IMR-90 (cell line): ENCODE results near the gene RPN2. TPM values are rescaled to one million over a fixed set of nuclear protein-coding genes. Genes with fewer than 3 reads are reported as not detected.
A peak's percentile ranks its signal among the peaks of the same experiment; 100 is the strongest.

Source experiments
- ATAC-seq: fragments of 200-7000 bp; cut with Tn5 transposase; 2 replicates; pipeline ENCODE4 v1.9.1; 2020; ENCODE audit warnings: low read depth, mild to moderate bottlenecking, moderate library complexity
- BruUV-seq: library from RNA; stranded (reverse); fragments of 400-500 nt; replicated peaks from 2 replicates; lab custom pipeline; 2021; lab: Mats Ljungman, UMichigan
- CTCF ChIA-PET: fragments of 300-600 bp; formaldehyde crosslinking; extraction: SDS; loops from one replicate; lab custom pipeline; 2021; ENCODE audit warnings: antibody characterized with exemption; lab: Yijun Ruan, JAX
- POLR2A ChIA-PET: fragments of 300-600 bp; sonication (Branson Sonifier 250); formaldehyde crosslinking; loops from one replicate; lab custom pipeline; 2022; ENCODE audit warnings: antibody characterized with exemption; ENCODE audit not compliant: unreplicated experiment; lab: Charles Lee
- DNase-seq: peaks from one replicate; pipeline ENCODE4 v3.0.0; 2013
- H2AFZ ChIP-seq: replicated peaks from 2 replicates; pipeline ENCODE3; 2013; ENCODE audit warnings: low read length, mild to moderate bottlenecking; ENCODE audit not compliant: poor library complexity
- H2AK5ac ChIP-seq: 2 replicates; pipeline ENCODE4 v1.6.1; 2013; ENCODE audit warnings: low read depth, low read length, inconsistent platforms
- H2AK9ac ChIP-seq: replicated peaks from 2 replicates; pipeline ENCODE3; 2013; ENCODE audit warnings: mild to moderate bottlenecking, low read depth, low read length, moderate library complexity; ENCODE audit not compliant: poor library complexity
- H2BK120ac ChIP-seq: 2 replicates; pipeline ENCODE4 v1.6.1; 2013; ENCODE audit warnings: low read depth, low read length, inconsistent platforms
- H2BK15ac ChIP-seq: 3 replicates; pipeline ENCODE4 v1.6.1; 2013; ENCODE audit warnings: low read depth, low read length, inconsistent platforms
- H2BK20ac ChIP-seq: 2 replicates; pipeline ENCODE4 v1.6.1; 2013; ENCODE audit warnings: low read depth, mild to moderate bottlenecking, inconsistent platforms, low read length, moderate library complexity
- H2BK5ac ChIP-seq: 2 replicates; pipeline ENCODE4 v1.6.1; 2013; ENCODE audit warnings: mild to moderate bottlenecking, low read depth, low read length, inconsistent platforms; ENCODE audit not compliant: poor library complexity, severe bottlenecking
- H3K14ac ChIP-seq: replicated peaks from 2 replicates; pipeline ENCODE4 v1.6.1; 2013; ENCODE audit warnings: low read depth, low read length, inconsistent platforms
- H3K18ac ChIP-seq: 2 replicates; pipeline ENCODE4 v1.6.1; 2013; ENCODE audit warnings: low read depth, low read length, control low read depth
- H3K23ac ChIP-seq: 2 replicates; pipeline ENCODE4 v1.6.1; 2013; ENCODE audit warnings: low read depth, low read length, inconsistent platforms
- H3K27ac ChIP-seq: 2 replicates; pipeline ENCODE4 v1.5.1; 2013; ENCODE audit warnings: mild to moderate bottlenecking, control low read depth, low read length; ENCODE audit not compliant: insufficient read depth
- H3K27me3 ChIP-seq: 2 replicates; pipeline ENCODE4 v1.6.1; 2013; ENCODE audit warnings: low read length; ENCODE audit not compliant: control insufficient read depth, insufficient read depth
- H3K36me3 ChIP-seq: 2 replicates; pipeline ENCODE4 v1.6.1; 2013; ENCODE audit warnings: low read length, mixed read lengths; ENCODE audit not compliant: control insufficient read depth, insufficient read depth
- H3K4ac ChIP-seq: 2 replicates; pipeline ENCODE4 v1.6.1; 2013; ENCODE audit warnings: low read depth, low read length, inconsistent platforms
- H3K4me1 ChIP-seq: 2 replicates; pipeline ENCODE4 v1.6.1; 2013; ENCODE audit warnings: low read length, mixed read lengths; ENCODE audit not compliant: control insufficient read depth, insufficient read depth
- H3K4me2 ChIP-seq: 2 replicates; pipeline ENCODE4 v1.6.1; 2013; ENCODE audit warnings: low read depth, mild to moderate bottlenecking, control low read depth, low read length, moderate library complexity
- H3K4me3 ChIP-seq: 2 replicates; pipeline ENCODE4 v1.5.1; 2013; ENCODE audit warnings: low read depth, mild to moderate bottlenecking, control low read depth, low read length, moderate library complexity; ENCODE audit not compliant: insufficient read depth
- H3K56ac ChIP-seq: 2 replicates; pipeline ENCODE4 v1.6.1; 2013; ENCODE audit warnings: low read length, inconsistent platforms; ENCODE audit not compliant: insufficient read depth; ENCODE audit errors: extremely low read depth
- H3K79me1 ChIP-seq, 2 experiments: 2 replicates each; pipeline ENCODE4 v1.6.1; 2013; ENCODE audit warnings: low read length in 2 of 2, inconsistent platforms in 1 of 2, low read depth in 1 of 2
- H3K9ac ChIP-seq: 2 replicates; pipeline ENCODE4 v1.6.1; 2013; ENCODE audit warnings: low read depth, low read length, control low read depth
- H3K9me1 ChIP-seq: 2 replicates; pipeline ENCODE4 v1.6.1; 2013; ENCODE audit warnings: low read length, inconsistent platforms; ENCODE audit not compliant: insufficient read depth
- H3K9me3 ChIP-seq: 2 replicates; pipeline ENCODE4 v1.6.1; 2013; ENCODE audit warnings: low read length; ENCODE audit not compliant: control insufficient read depth, insufficient read depth
- H4K20me1 ChIP-seq: 2 replicates; pipeline ENCODE4 v1.6.1; 2013; ENCODE audit warnings: low read length, inconsistent platforms; ENCODE audit not compliant: insufficient read depth
- H4K5ac ChIP-seq: 2 replicates; pipeline ENCODE4 v1.6.1; 2013; ENCODE audit warnings: mild to moderate bottlenecking, low read depth, low read length, control low read depth
- H4K8ac ChIP-seq, 2 experiments: 2 replicates each; pipeline ENCODE4 v1.6.1; 2013; ENCODE audit warnings: low read depth in 2 of 2, low read length in 2 of 2, control low read depth in 1 of 2, inconsistent platforms in 1 of 2
- H4K91ac ChIP-seq: 2 replicates; pipeline ENCODE4 v1.6.1; 2013; ENCODE audit warnings: low read depth, low read length, inconsistent platforms; ENCODE audit not compliant: insufficient read depth
- CEBPB ChIP-seq: IDR thresholded peaks from 2 replicates; pipeline ENCODE4 v1.6.1; 2012; ENCODE audit warnings: low read depth, low read length, improper control_type of control experiment
- FOS ChIP-seq: fragments of 150-350 bp; IDR thresholded peaks from 2 replicates; pipeline ENCODE4 v1.6.1; 2016; ENCODE audit warnings: low read depth, low read length
- MAFK ChIP-seq: IDR thresholded peaks from 2 replicates; pipeline ENCODE4 v1.6.1; 2012; ENCODE audit warnings: low read depth, low read length, improper control_type of control experiment
- MAZ ChIP-seq: IDR thresholded peaks from 2 replicates; pipeline ENCODE4 v1.6.1; 2012; ENCODE audit warnings: low read depth, mild to moderate bottlenecking, low read length, improper control_type of control experiment, moderate library complexity, borderline replicate concordance
- MXI1 ChIP-seq: IDR thresholded peaks from 2 replicates; pipeline ENCODE4 v1.6.1; 2012; ENCODE audit warnings: low read depth, mild to moderate bottlenecking, low read length, moderate library complexity, borderline replicate concordance
- NFE2L2 ChIP-seq: fragments of 150-350 bp; IDR thresholded peaks from 2 replicates; pipeline ENCODE4 v1.6.1; 2016; ENCODE audit warnings: low read depth, mild to moderate bottlenecking, low read length
- POLR2A ChIP-seq: IDR thresholded peaks from 2 replicates; pipeline ENCODE4 v1.6.1; 2012; ENCODE audit warnings: mild to moderate bottlenecking, low read depth, low read length
- RCOR1 ChIP-seq: IDR thresholded peaks from 2 replicates; pipeline ENCODE4 v1.6.1; 2012; ENCODE audit warnings: mild to moderate bottlenecking, low read length, improper control_type of control experiment; ENCODE audit not compliant: insufficient replicate concordance
- SMC3 ChIP-seq: fragments of 150-350 bp; IDR thresholded peaks from 2 replicates; pipeline ENCODE4 v1.6.1; 2016; ENCODE audit warnings: low read depth, mild to moderate bottlenecking, antibody characterized with exemption, low read length, moderate library complexity
- WGBS, 2 experiments: methylation state at CpG; one replicate each; pipeline versions ENCODE4 v1.1.5 to v1.1.7; 2013; ENCODE audit warnings: missing lambda C conversion rate in 2 of 2; ENCODE audit not compliant: insufficient read length in 1 of 2; ENCODE audit errors: extremely low coverage in 2 of 2; 5-methylcytosine and 5-hydroxymethylcytosine counted together
- dilution Hi-C: fragments of 300-500 bp; cut with HindIII; formaldehyde crosslinking; loops from one replicate; pipeline ENCODE4 v1.14.3; 2018; ENCODE audit warnings: low sequenced_read_pairs; ENCODE audit not compliant: unreplicated experiment
- in situ Hi-C: fragments of 300-500 bp; cut with MboI; formaldehyde crosslinking; loops from 3 replicates; pipeline ENCODE4 v1.14.3; 2019; ENCODE audit warnings: low sequenced_read_pairs, inconsistent platforms, mixed read lengths
- intact Hi-C: fragments of 100-400 bp; cut with micrococcal nuclease; formaldehyde crosslinking; loops from 2 replicates; pipeline ENCODE4 v1.10.0; 2022
- polyA plus RNA-seq, 3 experiments: library from polyadenylated mRNA; depleted of rRNA; stranded (reverse); fragments of >200 nt; gene quantifications; 2 replicates each; pipeline ENCODE4 v1.2.3, GENCODE V29; 2012; ENCODE audit warnings: low replicate concordance in 1 of 3
- total RNA-seq: library from RNA; depleted of rRNA; stranded (reverse); fragments of >200 nt; gene quantifications from 2 replicates; pipeline ENCODE4 v1.2.3, GENCODE V29; 2012
- TF ChIP-seq, protein P1 (sequence below): fragments of 150-350 bp; IDR thresholded peaks from 2 replicates; pipeline ENCODE4 v1.6.1; 2017; ENCODE audit warnings: mild to moderate bottlenecking, antibody characterized with exemption, low read length, low read depth
- TF ChIP-seq, protein P2 (sequence below): fragments of 150-350 bp; IDR thresholded peaks from 2 replicates; pipeline ENCODE4 v1.6.1; 2016; ENCODE audit warnings: low read depth, mild to moderate bottlenecking, low read length, moderate library complexity, borderline replicate concordance

The RPN2 gene
- total and polyA plus RNA-seq, 2 of the 4 experiments (the other 2 are of a cell fraction): 305 to 481 TPM

DNA sequence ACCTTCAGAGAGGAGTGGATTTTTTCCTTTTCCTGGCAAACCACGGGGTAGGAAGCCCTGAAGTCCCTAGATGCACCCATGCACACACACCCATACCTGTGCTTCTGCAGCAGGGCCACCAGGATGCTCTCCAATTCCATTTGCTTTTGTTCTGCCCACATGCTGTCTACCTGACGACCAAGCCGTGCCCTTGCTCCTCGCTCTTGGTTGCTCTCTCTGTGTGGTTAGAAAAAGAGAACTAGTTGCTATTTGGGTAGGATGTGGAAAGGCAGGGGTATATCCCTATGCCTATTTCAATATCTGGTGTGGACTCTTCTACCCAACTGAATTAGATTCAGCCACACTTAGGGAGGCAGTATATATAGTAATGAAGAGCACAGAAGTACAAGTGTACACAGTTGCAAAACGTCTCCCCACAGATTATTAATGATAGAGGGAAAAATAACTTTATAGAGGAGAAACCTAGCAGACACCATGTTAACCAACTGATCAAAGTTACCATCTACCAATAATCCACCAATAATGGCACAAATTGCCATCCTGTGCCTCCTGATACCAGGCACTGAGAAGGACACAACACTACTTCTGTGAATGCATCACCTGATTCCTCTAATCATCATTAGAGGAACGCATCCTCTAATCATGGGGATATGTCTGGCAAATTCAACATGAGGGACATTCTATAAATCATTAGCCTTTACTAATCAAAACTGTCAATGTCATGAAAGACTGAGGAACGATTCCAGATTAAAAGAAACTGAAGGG, 75.2 kb downstream of the RPN2 start:
- no peak overlapping the region for H2AK9ac ChIP-seq
- H3K9ac ChIP-seq: no peak overlapping the region
- H3K18ac ChIP-seq: no peak overlapping the region
- H3K27ac ChIP-seq: no peak overlapping the region
- H2AFZ ChIP-seq: peak overlapping the region; percentile 21
- peaks cover 6% of the 10 kb centered on the region for H3K9me3 ChIP-seq
- ATAC-seq (no peak), DNase-seq (no peak)
- H3K9me1 ChIP-seq: no peaks in the 10 kb centered on the region
- no peaks in the 10 kb centered on the region for H3K4me1 ChIP-seq
- WGBS, 2 experiments: no CpG with 5 or more reads among the region's 7 CpGs
- no peak overlapping the region for H4K8ac ChIP-seq
- dilution Hi-C loops: no loop called here
- no peak overlapping the region for H3K4ac ChIP-seq
- H3K56ac ChIP-seq: no peak overlapping the region
- intact Hi-C loops: no loop called here
- no peak overlapping the region for H3K23ac ChIP-seq
- peaks cover 28% of the 10 kb centered on the region for H3K27me3 ChIP-seq
- no peak overlapping the region for H4K91ac ChIP-seq
- in situ Hi-C loops: loop anchor here (25.0 kb wide), 1 partner anchor 1133 kb away; no protein-coding TSS in a partner anchor
- no peak overlapping the region for H3K4me3 ChIP-seq
- H3K79me1 ChIP-seq: no peaks in the 10 kb centered on the region
- no peaks in the 10 kb centered on the region for H3K36me3 ChIP-seq
- no TSS peak for BruUV-seq
- H3K14ac ChIP-seq: no peak overlapping the region
- TF ChIP-seq FOS (no peak), SMC3 (no peak), MAZ (no peak), MXI1 (no peak), POLR2A (no peak), CEBPB (no peak), RCOR1 (no peak), MAFK (no peak), NFE2L2 (no peak)
- TF ChIP-seq, protein P1, sequence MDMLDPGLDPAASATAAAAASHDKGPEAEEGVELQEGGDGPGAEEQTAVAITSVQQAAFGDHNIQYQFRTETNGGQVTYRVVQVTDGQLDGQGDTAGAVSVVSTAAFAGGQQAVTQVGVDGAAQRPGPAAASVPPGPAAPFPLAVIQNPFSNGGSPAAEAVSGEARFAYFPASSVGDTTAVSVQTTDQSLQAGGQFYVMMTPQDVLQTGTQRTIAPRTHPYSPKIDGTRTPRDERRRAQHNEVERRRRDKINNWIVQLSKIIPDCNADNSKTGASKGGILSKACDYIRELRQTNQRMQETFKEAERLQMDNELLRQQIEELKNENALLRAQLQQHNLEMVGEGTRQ: no peak
- TF ChIP-seq, protein P2, sequence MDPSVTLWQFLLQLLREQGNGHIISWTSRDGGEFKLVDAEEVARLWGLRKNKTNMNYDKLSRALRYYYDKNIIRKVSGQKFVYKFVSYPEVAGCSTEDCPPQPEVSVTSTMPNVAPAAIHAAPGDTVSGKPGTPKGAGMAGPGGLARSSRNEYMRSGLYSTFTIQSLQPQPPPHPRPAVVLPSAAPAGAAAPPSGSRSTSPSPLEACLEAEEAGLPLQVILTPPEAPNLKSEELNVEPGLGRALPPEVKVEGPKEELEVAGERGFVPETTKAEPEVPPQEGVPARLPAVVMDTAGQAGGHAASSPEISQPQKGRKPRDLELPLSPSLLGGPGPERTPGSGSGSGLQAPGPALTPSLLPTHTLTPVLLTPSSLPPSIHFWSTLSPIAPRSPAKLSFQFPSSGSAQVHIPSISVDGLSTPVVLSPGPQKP: no peak
- H4K20me1 ChIP-seq: no peaks in the 10 kb centered on the region
- H2BK20ac ChIP-seq: no peak overlapping the region
- ChIA-PET POLR2A (no interaction called here), CTCF (no interaction called here)
- no peak overlapping the region for H2BK5ac ChIP-seq
- no peak overlapping the region for H4K5ac ChIP-seq
- no peak overlapping the region for H2BK120ac ChIP-seq
- H2AK5ac ChIP-seq: no peak overlapping the region
- H3K4me2 ChIP-seq: no peak overlapping the region
- no peak overlapping the region for H2BK15ac ChIP-seq
